ENCODE data around the gene MMADHC.
"Not testable (repeated sequence)": the region's sequence is repeated elsewhere in the genome, so short reads cannot be mapped to it uniquely, and the experiment has no call there.

The MMADHC gene

DNA sequence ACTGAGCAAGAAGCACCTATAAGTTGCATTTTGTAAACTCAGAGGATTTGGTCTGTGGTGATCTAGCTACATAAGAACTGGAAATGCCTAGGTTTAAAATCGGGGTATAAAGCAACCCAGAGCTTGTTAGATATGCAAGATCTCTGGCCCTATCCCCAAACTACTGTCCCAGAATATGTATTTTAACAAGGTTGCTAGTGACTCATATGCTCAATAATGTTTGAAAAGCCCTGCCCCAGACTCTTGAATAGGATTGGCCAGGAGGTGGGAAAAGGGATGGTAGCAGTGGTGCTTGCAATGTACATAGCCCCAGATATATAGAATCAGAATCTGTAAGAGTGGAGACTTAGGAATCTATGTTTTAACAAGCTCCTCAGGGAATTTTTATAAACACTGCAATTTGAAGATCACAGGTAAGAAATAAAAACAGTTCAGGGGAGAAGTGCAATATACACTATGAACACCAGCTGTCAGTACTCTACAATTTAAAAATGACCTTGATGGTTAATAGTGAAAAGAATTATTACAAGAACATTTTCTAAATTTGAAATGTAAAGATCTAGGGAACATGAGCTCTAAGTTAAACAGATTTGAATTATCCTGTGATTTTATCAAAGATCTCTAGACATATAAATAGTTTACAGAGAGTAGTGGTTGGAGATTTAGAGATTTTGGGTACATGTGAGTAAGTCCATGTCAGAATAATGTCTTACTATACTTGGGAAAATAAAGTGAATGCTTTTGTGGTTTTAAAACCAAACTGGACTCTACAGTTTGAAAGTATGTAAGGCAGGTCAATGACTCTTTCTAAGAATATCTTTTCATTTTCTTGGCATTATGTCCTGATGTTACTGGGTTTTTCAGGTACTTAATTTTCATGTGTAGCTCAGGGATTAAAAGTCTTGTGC is 7.7 kb upstream of the MMADHC start:
- no peak for DNase-seq (ENCODE audit: low spot score)

DNA sequence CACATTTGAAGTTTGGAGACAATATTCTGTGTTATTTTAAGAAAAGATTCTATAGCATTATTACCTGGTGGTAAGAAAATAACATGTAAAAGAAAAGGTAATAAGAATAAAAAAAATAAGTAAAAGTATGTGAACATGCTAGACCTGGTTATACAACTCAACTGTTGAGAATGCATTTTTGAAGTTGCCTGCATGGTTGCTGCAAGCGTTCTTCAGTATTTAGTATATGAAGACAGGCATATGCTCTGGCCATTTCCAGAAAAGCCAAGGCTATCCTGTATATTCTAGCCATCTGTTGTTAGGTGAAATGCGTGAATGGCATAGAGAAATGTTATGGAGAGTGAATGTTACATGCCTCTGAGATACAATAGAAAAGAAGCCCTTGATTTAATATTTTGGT is 6.8 kb upstream of the MMADHC start:
- no peak for DNase-seq (ENCODE audit: low spot score)

DNA sequence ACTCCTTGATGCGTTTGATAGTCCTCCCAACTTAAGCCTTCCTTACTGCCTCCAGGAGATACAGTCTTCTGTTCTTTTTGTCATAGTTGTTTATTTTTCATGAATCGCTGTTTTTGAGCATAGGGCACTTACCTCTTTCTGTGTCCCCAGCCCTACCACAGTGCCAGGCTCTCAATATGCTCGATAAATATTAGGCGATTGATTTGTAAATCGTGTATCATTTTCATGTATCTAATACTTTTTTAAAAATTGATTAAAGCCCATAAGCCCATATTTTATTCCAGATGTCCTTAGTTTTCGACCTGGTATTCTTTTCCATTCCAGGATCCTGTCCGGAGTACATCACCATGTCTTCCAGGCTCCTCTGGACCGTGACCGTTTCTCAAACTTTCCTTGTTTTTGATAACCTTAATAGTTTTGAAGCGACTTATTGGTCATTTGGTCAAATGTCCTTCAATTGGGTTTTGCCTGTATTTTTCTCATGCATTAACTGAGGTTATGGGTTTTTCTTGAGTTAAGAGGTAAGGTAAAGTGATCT is 444 bp upstream of the MMADHC start:
- DNase-seq (ENCODE audit: low spot score): no peak

DNA sequence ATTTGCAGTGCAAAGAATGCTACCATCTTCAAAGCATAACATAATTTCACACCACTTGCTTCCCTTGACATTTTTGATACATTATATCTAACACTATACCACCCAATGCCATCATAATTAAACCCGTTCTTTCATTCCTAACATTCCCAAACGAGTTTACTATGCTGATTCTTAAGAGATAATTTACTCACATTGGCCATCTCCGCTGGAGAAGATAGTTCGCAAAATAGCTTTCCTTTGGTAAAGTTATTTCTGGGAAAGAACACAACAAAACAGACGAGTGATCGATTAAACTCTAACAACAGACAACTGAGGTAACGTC is 716 bp downstream of the MMADHC start:
- DNase-seq (ENCODE audit: low spot score): no peak

DNA sequence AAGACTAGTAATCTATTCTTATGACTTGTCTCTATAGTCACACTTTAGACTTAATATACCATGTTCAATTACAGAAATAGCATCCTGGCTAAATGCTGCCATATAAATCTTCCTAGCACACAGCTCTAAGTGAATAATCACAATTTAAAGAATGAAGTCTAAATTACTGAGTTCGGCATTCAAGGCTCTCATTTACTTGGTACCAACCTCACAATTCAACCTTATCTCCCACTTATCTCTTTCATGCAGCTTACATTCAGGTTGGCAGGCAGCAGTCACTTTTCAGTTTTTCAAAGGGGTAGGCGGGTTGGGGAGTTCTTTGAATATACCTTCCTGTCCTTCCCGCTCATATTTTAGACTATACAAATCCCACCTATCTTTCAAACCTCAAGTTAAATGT is 1.5 kb downstream of the MMADHC start:
- DNase-seq (ENCODE audit: low spot score): no peak

DNA sequence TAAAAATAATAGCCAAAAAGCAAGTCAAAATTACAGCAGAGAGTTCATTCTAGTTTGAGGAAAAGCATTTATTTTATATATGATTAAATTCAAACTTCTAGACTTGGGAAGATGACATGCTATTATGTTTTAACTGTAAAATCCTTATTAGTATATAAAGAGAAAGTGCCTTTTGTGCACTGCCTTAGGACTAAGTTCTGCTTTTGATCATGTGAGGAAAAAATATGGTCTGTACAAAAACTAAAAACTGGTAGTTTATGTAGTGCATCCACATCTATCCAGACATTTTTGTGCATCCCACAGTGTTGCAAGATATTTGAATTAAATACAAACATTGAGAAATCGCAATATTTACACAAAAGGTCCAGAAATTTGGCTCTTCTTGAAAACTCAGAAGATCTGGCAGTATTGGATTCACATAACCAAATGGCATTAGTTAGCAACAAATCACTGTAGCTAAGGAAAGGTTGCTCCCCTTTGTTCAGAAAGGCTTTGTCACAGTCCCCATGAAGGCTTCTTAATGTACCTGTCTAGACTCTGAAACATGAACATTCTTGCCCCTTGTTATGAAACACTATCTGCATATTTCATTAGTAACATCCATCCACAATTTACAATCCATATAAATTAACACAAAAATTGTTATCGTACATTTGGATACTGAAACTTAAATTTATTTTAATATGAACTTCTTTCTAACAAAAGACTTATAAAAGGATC is 2.2 kb downstream of the MMADHC start:
- DNase-seq (ENCODE audit: low spot score): no peak

DNA sequence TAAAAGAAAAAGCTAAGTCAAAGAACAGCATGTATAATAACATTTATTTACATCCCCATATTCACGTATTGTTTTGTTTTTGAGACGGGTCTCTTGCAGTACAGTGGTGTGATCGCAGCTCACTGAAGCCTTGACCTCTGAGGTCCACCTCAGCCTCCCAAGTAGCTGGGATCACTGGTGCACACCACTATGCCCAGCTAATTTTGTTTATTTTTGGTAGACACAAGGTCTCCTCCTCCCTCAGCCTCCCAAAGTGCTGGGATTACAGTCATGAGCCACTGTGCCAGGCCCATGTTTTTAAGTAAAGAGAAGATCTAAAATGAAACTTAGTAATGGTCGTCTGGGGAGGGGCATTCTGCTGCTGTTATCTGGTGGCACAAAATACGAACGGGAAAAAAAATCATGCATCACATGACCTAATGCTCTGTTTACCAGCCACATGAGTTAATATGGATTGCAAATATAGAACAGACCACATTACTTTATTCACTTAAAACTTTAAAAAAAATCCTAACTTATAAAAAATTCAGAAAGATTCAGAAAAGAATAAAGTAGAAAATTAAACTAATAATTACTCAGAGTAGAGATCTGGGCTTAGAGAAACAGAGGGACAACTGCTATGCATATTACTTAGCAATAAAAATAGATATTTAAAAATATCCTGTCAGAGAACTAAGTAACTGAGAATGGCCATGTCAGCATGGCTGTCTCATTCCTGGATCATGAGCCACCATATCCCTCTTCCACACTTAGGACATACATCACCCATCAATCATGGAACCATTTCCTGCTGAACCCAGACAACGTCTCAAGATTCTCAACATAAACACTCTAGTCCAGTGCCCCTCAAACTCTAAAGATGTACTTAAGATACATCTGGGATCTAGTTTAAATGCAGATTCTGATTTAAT is 7.3 kb downstream of the MMADHC start:
- no peak for DNase-seq (ENCODE audit: low spot score)

DNA sequence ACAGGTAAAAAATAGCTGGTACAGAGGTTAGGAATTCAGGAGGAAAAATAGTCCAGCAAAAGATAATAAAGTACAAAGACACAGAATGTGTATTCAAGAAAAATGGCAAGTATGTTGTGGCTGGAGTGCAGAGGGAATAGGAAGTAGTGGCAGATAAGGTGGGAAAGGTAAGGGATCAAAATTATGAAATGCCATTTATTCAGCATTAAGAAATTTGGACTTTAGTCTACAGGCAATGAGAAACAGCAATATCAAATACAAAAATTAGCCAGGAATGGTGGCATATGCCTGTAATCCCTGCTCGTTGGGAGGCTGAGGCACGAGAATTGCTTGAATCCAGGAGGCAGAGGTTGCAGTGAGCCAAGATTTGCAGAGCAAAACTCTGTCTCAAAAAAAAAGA is 10.3 kb downstream of the MMADHC start:
- DNase-seq (ENCODE audit: low spot score): no peak

DNA sequence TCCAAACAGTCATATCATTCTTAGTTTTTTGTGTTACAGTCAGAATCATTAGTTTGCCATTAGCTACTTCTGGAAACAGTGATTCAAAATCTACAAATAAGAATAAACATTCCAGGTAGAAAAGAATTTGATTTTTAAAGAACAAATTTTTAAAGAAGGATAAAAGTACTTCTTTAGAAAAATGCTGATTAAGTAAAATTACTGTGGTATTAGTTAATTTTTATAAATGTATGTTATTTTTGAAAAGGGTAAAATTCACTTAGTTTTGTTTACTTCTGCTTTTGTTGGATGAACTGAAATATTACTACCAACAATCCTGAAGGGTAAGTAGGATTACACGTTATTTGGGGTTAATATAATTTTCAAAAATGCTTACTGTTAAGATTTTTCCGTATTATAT is 11.8 kb downstream of the MMADHC start:
- DNase-seq (ENCODE audit: low spot score): no peak

DNA sequence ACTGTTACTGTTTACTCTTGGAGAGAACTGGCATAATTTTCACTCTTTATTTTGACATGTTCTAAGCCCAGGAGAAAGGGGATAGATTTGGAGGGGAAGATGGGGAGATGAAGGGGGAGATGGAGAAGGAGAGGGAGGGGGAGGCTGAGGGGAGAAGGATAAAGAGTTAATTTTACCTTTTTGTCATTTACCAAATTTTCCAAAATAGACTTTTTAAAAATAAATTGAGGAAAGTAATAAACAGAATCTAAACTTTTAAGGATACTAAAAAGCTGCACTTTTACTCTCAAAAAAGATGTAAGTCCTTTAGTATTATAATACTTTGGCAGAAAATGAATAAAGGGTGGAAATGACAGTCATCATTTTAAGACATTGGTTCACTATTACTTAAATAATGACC is 12.3 kb downstream of the MMADHC start:
- no peak for DNase-seq (ENCODE audit: low spot score)

DNA sequence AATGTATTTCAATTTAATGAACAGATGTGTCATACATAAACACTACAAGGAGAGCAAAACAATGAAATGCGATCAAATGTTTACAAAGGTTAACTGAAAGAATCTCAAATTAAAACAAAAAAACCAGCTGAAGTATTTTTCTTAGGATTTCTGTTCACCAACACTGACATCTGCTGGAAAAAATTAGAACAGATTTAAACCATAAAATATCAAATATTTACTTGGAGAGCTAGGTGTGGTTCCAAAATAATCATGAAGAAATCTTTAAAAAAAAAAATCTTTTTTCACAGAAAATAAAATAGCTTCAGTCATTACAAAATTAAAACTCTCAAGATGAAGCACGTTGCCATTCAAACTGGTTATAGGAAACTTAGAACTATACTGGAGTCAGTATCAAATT is 13.8 kb downstream of the MMADHC start:
- no peak for DNase-seq (ENCODE audit: low spot score)

DNA sequence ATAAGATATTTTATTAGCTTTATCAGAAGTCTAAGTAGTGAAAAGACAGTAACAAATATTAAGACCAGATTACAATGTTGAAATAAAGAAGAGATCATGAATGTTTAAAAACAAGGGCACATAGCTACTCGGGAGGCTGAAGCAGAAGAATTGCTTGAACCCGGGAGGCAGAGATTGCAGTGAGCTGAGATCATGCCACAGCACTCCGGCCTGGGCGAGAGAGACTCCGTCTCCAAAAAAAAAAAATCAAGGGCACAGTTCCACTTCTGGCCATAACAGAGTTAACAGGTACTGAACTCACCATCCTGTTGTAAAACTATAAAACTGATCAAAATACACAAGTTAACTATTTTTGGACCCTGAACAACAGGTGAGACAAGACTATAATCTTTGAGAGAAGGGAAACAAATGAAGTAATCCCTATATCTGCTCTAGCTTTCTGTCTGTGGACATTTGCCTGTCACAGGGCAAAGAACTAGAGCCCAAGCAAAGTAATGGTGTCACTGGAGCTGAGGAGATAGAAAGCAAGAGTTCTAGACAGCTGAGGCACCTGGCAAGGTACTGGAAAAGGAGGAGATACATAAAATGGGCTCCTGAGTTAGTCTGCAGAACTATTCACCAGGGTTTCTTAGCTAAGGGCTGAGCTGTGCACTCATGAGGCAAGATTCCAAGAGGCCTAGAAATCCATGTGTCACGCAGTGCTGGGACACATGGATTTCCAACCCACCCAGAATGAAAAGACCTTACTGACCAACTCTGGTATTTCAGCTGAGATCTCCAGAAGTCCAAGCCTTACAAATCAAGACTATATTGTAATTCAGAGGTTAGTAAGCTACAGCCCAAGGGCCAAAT is 15.2 kb downstream of the MMADHC start:
- no peak for DNase-seq (ENCODE audit: low spot score)

GRCh38 chr2:149568138-149568537 is 19.4 kb downstream of the MMADHC start:
- DNase-seq (ENCODE audit: low spot score): no peak

- no peak for DNase-seq (ENCODE audit: low spot score)
These were observed 20.9 kb downstream of the MMADHC start for GRCh38 chr2:149566652-149567051.

DNA sequence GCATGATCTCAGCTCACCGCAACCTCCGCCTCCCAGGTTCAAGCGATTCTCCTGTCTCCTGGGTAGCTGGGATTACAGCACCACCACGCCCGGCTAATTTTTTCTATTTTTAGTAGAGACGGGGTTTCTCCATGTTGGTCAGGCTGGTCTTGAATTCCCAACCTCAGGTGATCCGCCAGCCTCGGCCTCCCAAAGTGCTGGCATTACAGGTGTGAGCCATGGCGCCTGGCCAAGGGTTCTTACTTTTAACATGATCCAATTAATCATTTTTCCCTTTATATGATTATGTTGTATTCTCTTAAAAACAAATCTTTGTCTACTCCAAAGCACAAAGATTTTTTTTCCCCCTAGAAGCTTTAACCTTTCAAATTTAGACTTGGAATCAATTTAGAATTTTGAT is 21.9 kb downstream of the MMADHC start:
- not testable (repeated sequence) for DNase-seq (ENCODE audit: low spot score)

- DNase-seq (ENCODE audit: low spot score): no peak
These were observed 22.6 kb downstream of the MMADHC start for GRCh38 chr2:149564983-149565382.

DNA sequence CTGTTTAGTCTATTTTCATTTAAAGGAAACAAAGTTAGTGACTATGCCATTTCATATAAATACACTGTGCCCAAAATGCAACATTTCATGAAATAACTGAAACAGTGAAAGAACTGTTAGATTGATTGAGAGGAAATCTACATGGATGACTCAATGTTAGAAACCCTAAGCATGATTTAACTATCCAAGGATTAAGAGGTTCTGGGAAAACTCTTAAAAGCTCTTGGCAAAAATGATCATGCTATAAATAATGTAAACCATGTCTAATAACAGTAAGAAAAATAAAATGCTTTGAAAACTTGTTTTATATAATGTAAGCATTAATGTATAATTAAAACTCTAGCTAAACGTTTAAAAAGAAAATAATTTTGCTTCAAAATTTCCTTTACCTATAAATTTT is 23.5 kb downstream of the MMADHC start:
- no peak for DNase-seq (ENCODE audit: low spot score)

GRCh38 chr2:149562324-149562723 is 25.3 kb downstream of the MMADHC start:
- DNase-seq (ENCODE audit: low spot score): no peak

DNA sequence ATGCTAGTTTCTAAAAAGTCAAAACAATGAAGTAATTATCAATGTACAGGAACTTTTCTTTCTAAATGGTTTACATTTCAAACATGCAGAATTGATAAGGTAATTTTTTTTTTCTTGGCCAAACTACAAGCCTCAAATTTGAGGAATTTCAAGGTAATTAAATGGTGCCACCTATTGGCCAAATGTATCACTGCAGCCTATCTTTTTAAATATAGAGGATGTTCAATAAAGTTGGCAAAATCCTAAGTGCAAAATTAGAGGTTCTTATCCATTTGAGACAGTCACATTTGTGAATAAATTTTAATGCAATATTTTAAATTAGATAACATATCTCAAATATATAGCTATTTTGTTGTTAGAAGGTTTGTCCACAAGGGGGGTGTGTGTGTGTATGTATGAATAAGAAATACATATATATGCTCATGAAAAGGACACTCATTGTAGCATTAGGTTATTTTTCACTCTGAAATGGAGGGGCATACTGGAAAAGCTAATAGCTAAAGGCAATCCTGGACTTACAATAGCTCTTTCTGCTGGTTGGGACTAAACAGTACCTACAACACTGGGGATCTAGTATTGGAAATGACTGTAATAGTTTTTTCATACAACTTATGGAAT is 26.2 kb downstream of the MMADHC start:
- peak; percentile 21 for DNase-seq (ENCODE audit: low spot score)

GRCh38 chr2:149559341-149560068 is 28.1 kb downstream of the MMADHC start:
- DNase-seq (ENCODE audit: low spot score): no peak

All from globus pallidus (tissue), 1 donor.